Upper lobe of left lung (tissue), 4 donors: ENCODE data around the gene DNAJC10.

ENCODE experiments used
- CTCF ChIP-seq, 6 experiments: fragments of 450-650 bp in 4 of 6; fragments of 200-600 bp in 2 of 6; sonication (generic) in 2 of 6; IDR thresholded peaks; one replicate each; pipeline ENCODE4 v1.5.1; 2016 to 2019; ENCODE audit warnings: antibody characterized with exemption in 6 of 6
- POLR2A ChIP-seq, 4 donors: fragments of 450-650 bp; IDR thresholded peaks; one replicate each; pipeline ENCODE4 v1.5.1; 2016 to 2017; ENCODE audit warnings: antibody characterized with exemption in 4 of 4, mild to moderate bottlenecking in 2 of 4
- POLR2AphosphoS5 ChIP-seq, 2 donors: sonication (generic); formaldehyde crosslinking; IDR thresholded peaks; one replicate each; pipeline ENCODE4 v1.5.1; 2017; ENCODE audit warnings: antibody characterized with exemption in 2 of 2

DNA sequence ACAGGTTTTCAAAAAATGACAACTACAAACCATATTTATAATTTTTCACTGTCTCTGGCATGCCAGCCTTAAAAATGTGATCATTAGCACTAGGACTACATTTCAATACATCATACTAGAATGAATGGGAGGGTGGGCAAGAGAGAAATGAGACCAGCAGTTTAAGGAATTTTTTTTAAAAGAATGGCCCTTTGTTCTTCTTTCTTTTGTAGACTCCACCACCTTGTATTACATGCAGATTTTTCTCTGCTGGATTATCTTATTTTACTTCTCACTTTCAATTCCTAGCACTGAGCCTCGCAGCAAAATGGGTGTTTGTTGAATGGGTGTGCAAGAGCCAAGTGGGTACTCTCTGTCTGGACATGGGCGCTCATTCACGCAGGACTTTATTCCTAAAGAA is 110.4 kb downstream of the DNAJC10 start:
- TF ChIP-seq CTCF (IDR thresholded peaks at IDR 0.05) (no peak), POLR2AphosphoS5 (IDR thresholded peaks at IDR 0.05) (no peak), POLR2A (IDR thresholded peaks at IDR 0.05) (no peak)
